Hepatocyte (in vitro differentiated cells): ENCODE measurements around the gene LAP3.

Experiments
- EZH2 ChIP-seq: fragments of 200-600 bp; sonication (generic); IDR thresholded peaks from 2 replicates; pipeline ENCODE4 v1.6.1; 2016; ENCODE audit warnings: antibody characterized with exemption, mild to moderate bottlenecking, borderline replicate concordance
- TF ChIP-seq, protein P1 (sequence below): fragments of 200-600 bp; sonication (generic); IDR thresholded peaks from 2 replicates; pipeline ENCODE4 v1.5.1; 2016; ENCODE audit warnings: antibody characterized with exemption, mild to moderate bottlenecking; ENCODE audit not compliant: poor library complexity

DNA sequence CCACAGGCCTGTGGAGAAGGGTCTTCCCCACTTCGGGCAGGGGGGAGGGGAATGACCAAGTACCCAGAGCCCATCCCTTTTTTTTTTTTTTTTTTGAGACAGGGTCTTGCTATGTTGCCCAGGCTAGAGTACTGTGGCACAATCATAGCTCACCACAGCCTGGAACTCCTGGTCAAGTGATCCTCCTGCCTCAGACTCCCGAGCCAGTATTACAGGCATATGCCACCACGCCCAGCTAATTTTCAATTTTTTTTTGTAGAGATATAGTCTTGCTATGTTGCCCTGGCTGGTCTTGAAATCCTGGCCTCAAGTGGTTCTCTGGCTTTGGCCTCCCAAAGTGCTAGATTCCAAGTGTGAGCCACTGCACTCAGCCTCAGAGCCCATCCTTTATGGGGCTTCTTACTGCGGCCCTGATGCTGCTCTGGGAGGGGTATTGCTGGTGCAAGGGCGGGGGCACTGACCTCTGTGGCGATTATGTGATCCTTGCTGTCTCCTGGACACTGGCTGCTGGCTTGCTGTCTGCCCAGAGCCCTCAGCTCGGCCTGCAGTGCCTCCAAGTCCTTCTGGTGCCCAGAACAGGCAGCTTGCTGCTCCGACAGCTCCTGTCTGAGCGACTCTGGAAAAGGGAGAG, 70.3 kb downstream of the LAP3 start:
- no peak for TF ChIP-seq EZH2
- TF ChIP-seq, protein P1, sequence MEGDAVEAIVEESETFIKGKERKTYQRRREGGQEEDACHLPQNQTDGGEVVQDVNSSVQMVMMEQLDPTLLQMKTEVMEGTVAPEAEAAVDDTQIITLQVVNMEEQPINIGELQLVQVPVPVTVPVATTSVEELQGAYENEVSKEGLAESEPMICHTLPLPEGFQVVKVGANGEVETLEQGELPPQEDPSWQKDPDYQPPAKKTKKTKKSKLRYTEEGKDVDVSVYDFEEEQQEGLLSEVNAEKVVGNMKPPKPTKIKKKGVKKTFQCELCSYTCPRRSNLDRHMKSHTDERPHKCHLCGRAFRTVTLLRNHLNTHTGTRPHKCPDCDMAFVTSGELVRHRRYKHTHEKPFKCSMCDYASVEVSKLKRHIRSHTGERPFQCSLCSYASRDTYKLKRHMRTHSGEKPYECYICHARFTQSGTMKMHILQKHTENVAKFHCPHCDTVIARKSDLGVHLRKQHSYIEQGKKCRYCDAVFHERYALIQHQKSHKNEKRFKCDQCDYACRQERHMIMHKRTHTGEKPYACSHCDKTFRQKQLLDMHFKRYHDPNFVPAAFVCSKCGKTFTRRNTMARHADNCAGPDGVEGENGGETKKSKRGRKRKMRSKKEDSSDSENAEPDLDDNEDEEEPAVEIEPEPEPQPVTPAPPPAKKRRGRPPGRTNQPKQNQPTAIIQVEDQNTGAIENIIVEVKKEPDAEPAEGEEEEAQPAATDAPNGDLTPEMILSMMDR: no peak
